ENCODE measurements around the gene KRT31.

DNA sequence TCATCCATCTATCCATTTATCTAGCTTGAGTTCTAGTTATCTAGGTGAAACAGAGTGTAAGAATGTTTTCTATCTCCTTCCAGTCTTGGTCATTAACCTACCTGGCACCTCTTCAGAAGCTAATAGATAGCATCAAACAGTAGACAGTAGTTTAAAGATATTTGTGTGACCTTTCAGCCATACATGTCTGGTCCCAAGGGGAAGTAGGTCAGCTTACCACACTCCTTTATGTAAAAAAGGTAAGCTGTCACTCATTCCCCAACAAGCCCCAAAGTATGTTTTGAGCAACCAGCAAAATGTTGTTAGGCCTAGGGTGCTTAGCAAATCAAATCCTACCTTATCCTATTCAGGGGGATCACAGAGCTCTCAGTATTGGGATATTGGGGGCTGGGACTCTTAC lies 31.3 kb downstream of the KRT31 start:
- TF ChIP-seq, protein P1, sequence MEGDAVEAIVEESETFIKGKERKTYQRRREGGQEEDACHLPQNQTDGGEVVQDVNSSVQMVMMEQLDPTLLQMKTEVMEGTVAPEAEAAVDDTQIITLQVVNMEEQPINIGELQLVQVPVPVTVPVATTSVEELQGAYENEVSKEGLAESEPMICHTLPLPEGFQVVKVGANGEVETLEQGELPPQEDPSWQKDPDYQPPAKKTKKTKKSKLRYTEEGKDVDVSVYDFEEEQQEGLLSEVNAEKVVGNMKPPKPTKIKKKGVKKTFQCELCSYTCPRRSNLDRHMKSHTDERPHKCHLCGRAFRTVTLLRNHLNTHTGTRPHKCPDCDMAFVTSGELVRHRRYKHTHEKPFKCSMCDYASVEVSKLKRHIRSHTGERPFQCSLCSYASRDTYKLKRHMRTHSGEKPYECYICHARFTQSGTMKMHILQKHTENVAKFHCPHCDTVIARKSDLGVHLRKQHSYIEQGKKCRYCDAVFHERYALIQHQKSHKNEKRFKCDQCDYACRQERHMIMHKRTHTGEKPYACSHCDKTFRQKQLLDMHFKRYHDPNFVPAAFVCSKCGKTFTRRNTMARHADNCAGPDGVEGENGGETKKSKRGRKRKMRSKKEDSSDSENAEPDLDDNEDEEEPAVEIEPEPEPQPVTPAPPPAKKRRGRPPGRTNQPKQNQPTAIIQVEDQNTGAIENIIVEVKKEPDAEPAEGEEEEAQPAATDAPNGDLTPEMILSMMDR (IDR thresholded peaks at IDR 0.05) = no peak
- no peak for TF ChIP-seq POLR2A (IDR thresholded peaks at IDR 0.05)

All from body of pancreas (tissue), 4 donors.